GM18520 (cell line): ENCODE results near the gene THOC6.
"Not testable (repeated sequence)": the region's sequence is repeated elsewhere in the genome, so short reads cannot be mapped to it uniquely, and the experiment has no call there.

ENCODE experiments used
- ATAC-seq: cut with Tn5 transposase; IDR thresholded peaks from one replicate; pipeline ENCODE4 v1.9.1; 2021; ENCODE audit not compliant: unreplicated experiment

THOC6 gene

GRCh38 chr16:3069146-3069545 lies 45.3 kb downstream of the THOC6 start:
- ATAC-seq: not testable (repeated sequence)

DNA sequence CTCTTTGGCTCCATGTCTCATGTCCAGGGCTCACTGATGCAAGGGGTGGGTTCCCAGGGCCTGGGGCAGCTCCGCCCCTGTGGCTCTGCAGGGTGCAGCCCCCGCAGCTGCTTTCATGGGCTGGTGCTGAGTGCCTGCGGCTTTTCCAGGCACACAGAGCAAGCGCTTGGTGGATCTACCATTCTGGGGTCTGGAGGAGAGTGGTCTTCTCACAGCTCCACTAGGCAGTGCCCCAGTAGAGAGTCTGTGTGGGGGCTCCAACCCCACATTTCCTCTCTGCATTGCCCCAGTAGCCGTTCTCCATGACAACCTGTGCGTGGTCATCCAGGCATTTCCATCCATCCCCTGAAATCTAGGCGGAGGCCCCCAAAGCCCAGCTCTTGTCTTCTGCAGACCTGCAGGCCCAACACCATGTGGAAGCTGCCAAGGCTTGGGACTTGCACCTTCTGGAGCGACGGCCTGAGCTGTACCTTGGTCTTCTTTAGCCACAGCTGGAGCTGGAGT lies 46.8 kb downstream of the THOC6 start:
- no peak for ATAC-seq

- ATAC-seq: no peak
These were observed 47.8 kb downstream of the THOC6 start for GRCh38 chr16:3071655-3072054.

DNA sequence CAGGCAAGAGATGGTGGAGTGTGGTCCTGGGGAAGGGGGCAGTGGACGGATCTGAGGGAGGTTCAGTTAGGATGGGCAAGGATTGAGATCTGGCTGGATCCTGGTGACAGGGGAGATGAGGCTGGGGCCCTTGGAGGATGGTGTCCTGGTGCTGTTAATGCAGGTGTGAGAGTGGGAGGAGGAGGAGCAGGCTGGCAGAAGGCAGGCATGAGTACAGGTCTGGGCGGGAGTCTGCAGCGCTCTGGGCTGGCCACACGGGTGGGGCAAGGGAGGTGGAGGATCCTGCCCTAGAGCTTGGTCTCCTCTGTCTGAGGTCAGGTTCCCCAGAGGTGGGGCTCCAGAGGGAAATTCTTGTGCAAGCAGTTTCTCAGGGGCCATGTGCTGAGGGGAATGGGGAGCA lies 48.3 kb downstream of the THOC6 start:
- not testable (repeated sequence) for ATAC-seq

DNA sequence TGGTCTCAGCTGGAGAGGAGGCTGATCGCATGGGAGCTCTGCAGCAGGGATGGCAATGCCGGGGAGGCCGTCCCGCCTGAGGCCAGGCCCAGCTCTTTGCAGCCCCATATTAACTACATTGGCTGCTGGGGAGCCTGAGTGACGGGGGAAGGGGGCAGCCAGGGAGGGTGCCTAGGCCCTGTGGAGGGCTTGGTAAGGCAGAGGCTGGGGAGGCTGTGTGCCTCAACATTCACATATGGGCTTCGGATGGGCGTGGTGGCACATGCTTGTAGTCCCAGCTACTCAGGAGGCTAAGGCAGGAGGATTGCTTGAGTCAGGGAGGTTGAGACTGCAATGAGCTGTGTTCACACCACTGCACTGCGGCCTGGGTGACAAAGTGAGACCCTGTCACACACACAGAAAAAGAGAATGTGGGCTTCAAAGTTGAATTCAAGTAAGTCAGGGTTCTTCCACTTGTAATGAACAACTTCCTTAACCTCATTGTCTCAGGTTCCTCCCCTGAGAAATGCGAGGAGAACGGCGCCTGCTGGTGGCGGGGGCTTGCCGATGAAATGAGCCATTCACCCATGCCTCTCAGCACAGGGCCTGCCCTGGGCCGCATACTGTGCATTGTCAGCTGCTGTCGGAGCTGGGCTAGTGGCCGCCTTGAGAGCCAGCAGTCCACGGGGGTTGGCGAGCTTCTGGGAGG lies 48.9 kb downstream of the THOC6 start:
- ATAC-seq: not testable (repeated sequence)

GRCh38 chr16:3073448-3073847 lies 49.6 kb downstream of the THOC6 start:
- ATAC-seq: no peak

- peak; percentile 40 for ATAC-seq
These were observed 51.2 kb downstream of the THOC6 start for GRCh38 chr16:3074860-3075522.

GRCh38 chr16:3075523-3075915 lies 51.7 kb downstream of the THOC6 start:
- no peak for ATAC-seq

GRCh38 chr16:3075946-3076345 lies 52.1 kb downstream of the THOC6 start:
- ATAC-seq: not testable (repeated sequence)

DNA sequence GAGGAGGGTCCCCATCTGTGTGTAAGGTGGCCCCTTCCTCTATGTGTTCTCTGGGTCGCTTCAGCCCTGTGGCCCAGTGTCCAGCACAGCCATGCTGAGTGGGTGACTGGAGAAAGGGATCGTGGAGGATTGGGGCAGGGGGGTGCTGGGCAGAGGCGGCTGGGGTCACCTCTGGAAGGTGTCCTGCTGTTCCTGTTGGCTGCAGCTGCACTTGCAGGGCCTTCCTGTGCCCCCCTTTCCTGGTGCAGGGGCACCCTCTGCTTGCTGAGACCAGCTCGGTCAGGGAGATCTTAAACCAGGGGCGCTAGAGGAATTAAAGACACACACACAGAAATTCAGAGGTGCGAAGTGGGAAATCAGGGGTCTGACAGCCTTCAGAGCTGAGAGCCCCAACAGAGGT lies 52.7 kb downstream of the THOC6 start:
- ATAC-seq: no peak
